GM19351 (cell line): ENCODE results near the gene METTL6.
"Not testable (repeated sequence)": the region's sequence is repeated elsewhere in the genome, so short reads cannot be mapped to it uniquely, and the experiment has no call there.

Source experiments
- ATAC-seq: cut with Tn5 transposase; IDR thresholded peaks from one replicate; pipeline ENCODE4 v1.9.1; 2021; ENCODE audit warnings: mild to moderate bottlenecking, moderate library complexity; ENCODE audit not compliant: unreplicated experiment

Gene METTL6, protein sequence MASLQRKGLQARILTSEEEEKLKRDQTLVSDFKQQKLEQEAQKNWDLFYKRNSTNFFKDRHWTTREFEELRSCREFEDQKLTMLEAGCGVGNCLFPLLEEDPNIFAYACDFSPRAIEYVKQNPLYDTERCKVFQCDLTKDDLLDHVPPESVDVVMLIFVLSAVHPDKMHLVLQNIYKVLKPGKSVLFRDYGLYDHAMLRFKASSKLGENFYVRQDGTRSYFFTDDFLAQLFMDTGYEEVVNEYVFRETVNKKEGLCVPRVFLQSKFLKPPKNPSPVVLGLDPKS

DNA sequence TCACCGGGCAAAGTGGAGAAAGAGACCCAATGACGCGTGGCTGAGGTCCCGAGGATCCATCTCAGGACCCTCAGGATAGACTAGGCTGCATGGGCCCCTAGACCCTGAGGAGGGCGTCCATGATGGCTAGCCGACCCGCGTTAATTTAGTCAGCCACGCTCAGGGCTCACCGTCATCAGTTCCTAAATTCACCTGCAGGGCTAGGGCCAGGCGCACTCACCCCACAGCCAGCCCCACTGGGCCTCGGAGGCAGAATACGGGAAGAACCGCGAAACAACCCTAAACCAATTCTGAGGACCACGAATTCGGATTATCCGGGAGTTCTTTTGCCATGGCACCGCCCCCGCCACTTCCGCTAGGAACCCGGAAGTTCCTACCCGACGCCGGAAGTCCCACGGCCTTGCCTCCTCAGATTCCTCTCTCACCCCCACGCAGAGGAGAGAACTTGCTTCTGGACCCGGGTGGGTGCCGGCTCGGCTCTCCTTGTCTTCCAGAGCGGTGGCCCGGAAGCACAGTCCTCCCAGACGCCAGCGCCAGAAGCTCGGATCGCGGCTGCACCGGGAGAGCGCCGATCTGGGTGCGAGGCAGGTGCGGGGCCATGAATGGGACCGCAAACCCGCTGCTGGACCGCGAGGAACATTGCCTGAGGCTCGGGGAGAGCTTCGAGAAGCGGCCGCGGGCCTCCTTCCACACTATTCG, at the start of gene METTL6, which contains the start of gene EAF1:
Gene METTL6 (minus strand): TSS at position 363 of the 699 bp plus-strand sequence. CDS start 1,033 bp downstream, outside the sequence.
Gene EAF1 (plus strand): TSS at position 417 of the 699 bp plus-strand sequence. CDS start 182 bp downstream, at position 599.
- ATAC-seq, result peak; percentile 92

DNA sequence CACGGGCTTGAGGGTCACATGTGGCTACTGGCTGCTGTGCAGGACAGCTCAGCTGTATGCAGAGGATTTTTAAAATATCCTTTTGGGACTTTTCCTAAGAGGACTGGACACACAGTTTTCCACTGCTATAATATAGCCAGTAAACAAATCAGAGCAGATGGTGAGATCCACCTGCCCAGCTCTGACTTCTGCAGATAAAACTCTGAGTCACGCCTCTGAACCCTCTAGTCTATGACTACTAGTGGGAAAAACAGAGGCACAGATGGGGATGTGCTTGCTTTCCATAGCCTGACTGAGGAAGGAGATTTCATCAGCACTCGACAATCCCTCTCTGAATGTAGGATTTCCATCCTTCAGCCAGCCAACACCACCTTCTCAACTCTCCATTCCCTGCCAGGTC, 49.0 kb upstream of the METTL6 start:
- ATAC-seq, result no peak

DNA sequence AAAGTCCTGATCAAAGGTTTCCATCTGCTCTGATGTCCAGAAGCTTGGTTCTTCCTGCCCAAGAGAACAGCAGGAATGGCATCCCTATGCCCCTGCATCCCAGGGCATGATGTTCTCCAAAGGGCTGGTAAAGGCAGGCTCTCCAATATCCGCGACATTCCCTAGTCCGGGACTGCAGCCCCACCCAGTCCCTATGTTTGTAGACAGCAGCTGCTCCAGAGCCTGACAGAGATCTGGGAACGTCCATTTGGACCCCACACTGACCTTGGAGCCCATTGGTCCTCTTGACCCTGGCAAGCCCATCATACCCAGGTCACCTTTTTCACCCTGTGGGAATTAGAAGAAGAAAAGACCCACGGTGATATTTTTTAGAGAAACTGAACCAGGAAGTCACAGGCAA, 47.8 kb upstream of the METTL6 start:
- ATAC-seq, result no peak

DNA sequence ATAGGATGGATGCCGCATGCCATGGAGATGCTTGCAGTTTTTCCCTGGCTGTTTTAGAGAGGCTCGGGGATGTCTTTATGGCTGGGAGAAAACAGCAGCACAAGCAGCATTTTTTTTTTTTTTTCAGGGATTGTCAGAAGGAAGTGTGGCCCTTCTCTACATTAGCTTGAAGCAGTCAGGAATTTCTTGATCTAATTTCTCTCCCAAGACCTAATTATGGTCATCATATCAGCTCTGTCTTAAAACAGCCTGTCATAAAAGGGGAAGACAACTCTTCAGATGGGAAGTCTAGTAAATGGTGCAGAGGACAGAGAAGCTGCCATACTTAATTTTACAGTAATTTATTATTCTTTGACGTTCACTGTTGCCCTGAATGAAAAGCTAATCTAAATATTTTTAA, 44.5 kb upstream of the METTL6 start:
- no peak for ATAC-seq

DNA sequence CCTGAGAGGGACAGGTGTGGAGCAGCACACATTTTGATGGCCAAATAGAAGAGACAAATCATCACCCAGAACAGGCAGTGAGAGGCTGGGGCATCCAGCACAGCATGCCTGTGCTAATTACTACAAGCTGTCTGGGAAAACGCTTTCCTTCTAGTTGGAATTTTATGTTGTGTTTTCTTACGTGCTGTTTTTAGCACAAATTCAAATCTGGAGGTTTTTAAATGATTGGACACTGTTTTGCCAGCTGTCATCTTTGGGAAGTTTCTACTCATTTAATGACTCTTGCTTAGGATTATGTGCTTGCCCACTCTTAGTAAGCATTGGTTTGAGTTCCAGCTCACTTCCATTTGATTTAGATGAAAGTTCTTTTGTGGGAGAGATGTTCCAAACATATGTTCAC, 43.5 kb upstream of the METTL6 start:
- no peak for ATAC-seq

DNA sequence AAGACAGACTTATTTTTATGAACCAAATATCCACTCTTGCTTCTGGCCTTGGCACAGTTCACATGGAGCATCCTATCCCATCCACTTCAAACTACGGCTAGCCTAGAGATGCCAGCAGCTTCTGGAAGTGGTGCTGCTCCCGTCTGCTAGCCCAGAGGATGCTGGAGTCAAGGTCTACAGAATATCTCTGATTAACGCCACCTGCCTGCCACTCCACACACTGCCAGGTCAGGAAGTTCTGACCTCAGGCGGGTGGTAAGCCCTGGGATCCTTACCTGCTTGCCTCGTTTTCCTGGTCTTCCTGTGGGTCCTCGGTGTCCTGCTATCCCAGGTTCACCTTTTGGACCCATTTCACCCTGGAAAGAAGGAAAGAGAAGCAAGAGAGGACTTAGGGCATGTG, 42.9 kb upstream of the METTL6 start:
- no peak for ATAC-seq

DNA sequence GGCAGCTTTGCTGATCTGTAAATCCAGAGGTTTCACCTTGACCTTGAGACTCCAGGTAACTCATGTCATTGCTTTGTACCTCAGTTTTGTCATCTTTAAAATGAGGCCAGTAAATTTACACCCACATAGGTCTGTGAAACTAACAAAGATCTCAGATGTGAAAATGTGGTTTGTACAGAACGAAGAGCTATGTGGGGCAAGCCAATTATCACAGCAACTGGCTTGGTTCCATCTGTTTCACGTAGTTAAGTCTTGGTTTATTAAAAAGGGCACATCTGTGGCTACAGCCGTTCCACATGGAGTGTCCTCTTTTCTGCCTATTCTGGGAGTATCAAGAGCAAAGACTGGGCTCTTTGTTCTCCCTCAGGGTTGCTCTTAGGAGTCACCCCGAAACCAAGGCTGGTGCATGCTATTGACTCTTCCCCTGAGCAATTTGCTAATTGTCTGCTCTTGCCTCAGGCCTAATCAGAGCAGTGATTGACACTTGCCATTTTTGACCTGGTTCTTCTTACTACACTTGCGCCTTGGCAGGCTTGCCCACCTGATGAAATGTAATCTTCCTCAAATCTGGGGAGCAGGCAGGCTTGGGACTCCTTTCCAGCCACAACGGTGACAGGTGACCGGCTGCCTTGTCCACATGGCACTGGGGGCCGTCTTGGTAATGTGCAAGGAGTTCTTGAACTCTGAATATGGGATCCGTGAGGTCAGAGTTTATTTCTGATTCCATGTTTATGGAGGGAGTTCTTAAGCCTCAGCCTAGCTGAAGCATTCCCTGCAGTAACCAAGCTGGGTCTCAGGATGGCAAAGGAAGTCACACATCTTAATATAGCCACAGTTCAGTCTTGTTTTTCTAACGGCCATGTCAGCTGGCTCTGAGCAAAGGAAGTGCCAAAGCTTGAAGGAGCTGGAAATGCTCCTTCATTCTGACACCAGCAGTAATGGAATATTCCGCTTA, 40.2 kb upstream of the METTL6 start:
- ATAC-seq, result peak; percentile 80

DNA sequence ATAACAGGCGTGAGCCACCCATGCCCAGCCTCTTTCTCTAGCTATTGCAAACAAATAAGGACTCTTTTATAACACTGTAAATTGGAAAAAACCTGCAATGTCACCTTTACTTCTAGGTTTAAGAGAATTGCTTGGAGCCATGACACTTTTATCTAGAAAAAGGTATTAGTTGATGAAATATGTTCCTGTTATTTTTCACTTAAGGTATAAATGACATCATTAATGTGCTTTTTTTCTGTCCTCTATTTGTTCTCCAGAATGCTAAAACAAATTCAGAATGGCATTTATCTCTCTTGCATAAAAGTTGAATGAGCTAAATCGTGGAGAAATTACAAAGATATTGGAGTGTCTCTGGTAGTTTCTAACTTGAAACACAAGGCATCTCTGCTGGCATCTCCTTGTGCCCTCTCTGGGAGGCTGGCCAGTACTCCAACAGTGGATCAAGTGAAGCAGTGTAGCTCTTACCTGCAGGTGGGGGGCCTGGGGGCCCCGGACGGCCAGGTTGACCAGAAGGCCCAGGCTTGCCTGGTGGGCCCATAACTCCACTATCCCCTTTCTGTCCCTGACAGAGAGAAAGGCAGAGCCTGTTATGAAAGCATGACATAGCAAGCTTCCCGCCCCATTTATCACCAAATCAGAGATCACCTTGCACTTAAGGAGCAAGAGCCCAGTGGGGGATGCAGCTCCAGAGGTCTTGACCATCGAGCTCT, 38.7 kb upstream of the METTL6 start:
- no peak for ATAC-seq

DNA sequence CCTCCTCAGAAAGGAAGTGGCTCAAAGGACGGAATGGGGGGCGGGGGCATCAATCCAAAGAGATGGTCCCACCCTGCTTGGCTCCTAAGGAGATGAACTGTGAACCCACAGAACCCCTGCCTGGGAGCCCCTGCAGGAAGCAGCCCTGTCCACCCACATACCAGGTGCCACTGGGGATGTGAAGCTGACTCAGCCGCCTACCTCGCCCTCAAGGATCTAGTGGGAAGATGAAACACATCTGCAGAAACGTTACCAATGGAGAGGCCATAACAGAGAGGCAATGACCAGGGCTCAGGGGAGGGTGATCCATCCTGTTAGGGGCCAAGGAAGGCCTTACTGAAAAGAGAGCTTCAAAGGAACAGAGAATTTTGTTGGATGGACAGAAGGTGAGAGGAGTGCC, 35.1 kb upstream of the METTL6 start:
- no peak for ATAC-seq

DNA sequence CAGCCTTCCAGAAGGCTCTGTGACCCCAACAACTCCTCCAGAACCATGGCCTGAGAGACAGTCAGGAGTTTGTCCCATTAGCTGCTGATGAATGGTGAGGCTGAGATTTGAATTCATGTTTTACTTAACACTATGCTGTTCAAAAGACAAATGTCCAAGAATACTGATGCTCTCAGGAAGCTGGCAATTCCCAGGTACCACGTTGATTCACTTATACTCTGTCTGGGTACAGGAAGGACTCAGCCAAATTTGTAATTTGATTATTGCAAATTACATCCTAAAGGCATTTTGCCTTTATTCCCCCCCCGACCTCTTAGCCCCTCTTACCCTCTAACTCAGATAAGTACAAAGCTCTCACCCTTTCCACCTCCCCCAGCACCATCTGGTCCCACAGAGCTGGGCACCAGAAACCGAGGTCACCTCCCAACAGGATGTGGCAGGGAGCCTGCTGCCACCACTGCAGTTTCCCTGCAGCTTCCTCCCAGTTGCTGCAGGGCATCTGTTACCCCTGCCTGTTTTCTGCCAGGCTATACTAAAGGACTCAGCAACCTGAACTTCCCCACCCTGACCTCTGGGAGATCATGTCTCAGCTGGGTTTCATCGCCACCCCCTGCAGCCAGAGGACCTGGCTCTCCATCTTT, 33.7 kb upstream of the METTL6 start:
- no peak for ATAC-seq

DNA sequence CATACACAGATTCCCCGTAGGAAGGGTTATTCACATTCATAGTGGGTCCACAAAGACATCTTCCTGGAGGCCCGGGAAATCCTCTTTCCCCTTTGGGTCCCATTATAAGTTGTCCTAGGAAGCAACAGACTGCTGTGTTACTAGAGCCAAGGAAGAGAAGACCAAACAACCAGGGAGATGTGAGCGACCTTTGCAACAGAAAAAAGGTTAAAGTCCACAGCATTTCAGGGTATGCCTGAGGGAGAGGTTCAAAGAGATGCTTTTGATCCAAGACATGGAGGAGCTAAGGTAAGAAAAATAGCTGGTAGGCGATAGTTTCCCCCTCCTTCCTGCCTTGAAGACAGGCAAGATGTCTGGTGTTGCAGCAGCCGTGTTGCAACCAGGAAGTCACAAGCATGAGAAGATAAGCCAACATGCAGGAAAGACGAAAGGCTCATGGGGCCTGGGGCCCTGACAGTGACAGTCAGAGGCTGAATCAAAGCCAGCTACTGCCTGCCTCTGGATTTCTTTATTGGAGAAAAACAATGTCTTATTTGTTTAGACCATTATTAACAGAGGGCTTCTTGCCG, 31.0 kb upstream of the METTL6 start:
- no peak for ATAC-seq

DNA sequence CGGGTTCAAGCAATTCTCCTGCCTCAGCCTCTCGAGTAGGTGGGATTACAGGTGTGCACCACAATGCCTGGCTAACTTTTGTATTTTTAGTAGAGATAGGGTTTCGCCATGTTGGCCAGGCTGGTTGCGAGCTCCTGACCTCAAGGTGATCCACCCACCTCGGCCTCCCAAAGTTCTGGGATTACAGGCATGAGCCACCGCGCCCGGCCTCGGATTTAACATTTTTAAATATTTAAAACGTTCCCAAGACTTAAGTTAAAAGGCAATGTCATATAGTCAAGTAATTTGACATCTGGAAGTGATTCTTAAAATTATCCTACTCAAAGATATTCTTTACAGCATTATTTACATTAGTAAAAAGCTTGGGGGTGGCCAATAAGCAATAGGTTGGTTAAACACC, 29.6 kb upstream of the METTL6 start:
- not testable (repeated sequence) for ATAC-seq

DNA sequence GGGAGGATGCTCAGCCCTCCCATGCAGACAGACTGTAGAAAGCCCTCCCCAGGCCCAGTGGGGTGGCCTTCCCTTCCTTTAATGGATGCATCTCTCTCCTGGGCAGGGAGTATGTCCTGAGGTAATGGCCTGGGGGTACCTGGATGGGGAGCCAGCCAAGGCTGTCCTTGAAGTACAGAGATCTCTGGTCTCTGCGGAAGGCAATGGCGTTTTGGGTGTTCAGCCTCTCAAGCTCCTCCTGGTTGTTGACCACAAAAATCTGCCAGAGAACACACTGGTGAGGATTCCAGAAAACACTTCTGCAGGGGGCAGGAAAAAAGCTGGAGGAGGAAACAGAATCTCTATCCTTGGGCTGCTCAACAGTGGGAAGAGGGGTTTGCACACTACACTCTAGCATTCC, 29.0 kb upstream of the METTL6 start:
- ATAC-seq, result no peak

DNA sequence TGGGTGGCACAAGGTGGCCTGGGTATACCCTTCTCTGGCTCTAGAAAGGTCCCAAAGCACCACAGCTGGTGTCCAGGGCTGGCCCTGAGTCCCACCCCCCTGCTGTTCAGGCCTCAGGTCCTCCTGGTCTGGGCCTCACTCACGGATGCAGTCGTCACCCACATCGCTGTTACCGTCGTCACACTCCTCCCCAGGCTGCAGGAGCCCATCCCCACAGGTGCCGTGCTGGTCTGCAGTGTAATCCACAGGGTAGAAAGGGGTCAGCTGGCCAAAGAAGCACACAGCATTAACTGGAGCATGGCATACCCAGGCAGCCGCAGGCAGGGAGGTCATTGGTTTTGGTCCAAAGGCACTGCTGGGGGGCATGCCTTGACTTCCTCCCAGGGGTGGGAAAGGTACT, 28.4 kb upstream of the METTL6 start:
- no peak for ATAC-seq

DNA sequence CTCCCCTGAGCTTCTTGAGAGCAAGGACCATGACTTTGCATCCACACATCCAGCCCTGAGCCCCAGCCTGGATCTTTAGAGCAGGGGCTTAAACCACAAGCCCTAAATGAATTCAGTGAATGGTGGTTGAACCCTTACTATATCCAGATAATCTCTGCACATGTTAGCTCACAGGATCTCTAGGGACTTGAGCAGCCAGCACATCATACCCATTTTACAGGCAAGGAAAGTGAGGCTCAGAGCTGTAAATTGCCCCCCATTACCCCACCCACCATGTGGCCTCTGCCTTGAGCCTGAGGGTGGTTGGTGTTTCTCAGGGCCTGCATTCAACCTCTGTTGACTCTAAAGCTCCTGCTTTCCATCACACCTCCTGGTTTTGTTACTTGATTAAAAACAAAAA, 27.6 kb upstream of the METTL6 start:
- ATAC-seq, result no peak

DNA sequence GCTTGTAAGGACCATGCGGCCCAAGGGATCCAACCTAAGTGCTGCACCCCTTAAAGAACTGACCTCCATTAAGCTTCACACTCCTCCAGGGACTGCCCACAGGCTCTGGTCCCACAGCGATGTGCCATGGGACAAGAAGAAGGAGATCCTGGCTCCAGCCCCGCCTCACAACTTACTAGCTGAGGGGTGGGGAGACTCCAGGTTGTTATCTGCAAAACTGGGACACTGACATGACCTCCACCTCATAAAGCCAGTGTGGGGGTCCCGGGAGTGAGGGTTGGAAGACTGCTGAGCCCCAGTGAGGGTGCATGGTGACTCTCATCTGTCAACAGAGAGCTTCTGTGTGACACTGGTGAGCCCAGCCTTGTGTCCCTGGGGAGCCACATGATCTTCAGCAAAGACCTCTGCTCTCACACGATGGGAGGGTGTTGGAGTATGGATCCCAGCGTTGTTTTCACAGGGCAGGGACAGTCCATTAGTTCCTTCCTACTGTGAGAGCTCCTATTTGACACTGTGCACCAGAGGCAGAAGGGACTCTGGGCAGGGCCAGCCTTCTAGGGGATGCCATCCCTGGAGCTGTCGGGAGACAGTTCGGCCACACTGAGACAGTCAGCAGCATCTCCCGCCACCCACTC, 26.8 kb upstream of the METTL6 start:
- no peak for ATAC-seq

DNA sequence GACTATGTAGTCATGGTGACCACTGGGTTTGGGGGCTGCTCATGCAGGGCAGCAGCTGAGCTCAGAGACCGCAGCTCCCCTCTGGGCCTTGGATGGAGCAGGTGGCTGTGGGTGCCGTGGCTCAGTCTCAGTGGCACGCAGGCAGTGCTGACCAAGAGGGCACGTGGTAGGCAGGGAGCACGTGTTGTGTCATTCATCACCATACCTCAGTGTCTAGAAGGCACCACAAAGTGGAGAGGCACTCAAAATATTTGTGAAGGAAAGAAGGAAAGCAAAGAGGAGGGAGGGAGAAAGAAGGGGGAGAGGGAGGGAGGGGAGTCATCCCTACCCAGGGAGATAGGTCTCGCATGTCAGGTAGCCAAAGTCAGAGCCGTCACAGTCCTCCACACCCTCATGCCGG, 26.2 kb upstream of the METTL6 start:
- no peak for ATAC-seq

DNA sequence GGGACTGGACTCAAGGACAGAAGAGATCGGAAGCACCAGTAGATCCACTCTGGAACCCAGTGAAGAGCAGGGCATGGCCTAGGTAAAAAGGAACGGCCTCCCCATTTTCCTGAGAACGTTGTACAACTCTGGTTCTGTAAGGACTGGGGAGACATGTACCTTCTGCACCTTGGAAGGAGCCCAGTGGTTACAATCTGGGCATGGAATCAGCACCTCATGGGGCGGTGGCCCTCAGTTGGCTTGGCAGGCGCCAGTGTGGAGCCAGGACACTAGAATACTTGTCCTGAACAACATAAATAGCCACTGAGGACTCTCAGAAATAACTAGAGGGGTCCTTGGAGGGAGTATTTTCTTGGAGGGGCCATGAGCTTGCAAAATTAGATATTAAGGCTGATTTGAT, 25.6 kb upstream of the METTL6 start:
- ATAC-seq, result no peak

DNA sequence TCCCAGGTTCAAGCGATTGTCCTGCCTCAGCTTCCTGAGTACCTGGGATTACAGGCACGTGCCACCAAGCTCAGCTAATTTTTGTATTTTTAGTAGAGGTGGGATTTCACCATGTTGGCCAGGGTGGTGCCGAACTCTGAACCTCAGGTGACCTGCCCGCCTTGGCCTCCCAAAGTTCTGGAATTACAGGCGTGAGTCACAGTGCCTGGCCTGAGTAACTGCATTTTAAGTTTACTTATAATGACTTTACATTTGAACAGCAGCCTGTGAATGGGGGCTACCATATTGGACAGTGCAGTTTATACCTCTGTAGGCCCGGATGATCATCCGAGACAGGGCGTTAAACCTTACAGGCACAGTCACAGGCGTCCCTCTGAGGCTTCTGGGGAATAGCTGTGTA, 24.8 kb upstream of the METTL6 start:
- no peak for ATAC-seq
